Right kidney (tissue), 1 donor: ENCODE measurements around the gene LENEP.
A peak's percentile ranks its signal among the peaks of the same experiment; 100 is the strongest.
"Not testable (repeated sequence)": the region's sequence is repeated elsewhere in the genome, so short reads cannot be mapped to it uniquely, and the experiment has no call there.

ENCODE experiments used
- DNase-seq: peaks from one replicate; pipeline ENCODE4 v3.0.0-alpha.2; 2016

LENEP gene

GRCh38 chr1:154975409-154976059 lies 17.9 kb upstream of the LENEP start:
- DNase-seq, result peak; percentile 74

GRCh38 chr1:154977762-154978161 lies 15.6 kb upstream of the LENEP start:
- not testable (repeated sequence) for DNase-seq

GRCh38 chr1:154978360-154978759 lies 15.0 kb upstream of the LENEP start:
- DNase-seq, result no peak

GRCh38 chr1:154982341-154982740 lies 11.0 kb upstream of the LENEP start:
- no peak for DNase-seq

- DNase-seq, result peak; percentile 80
Measured at GRCh38 chr1:154982897-154983648, 10.3 kb upstream of the LENEP start, which contains the start of gene FLAD1. TSS of gene FLAD1 (plus strand) at chr1:154983344. CDS start at chr1:154983695, 351 bp downstream.

- no peak for DNase-seq
Measured at GRCh38 chr1:154983776-154984466, 9.5 kb upstream of the LENEP start.

GRCh38 chr1:154986736-154987135 lies 6.7 kb upstream of the LENEP start:
- not testable (repeated sequence) for DNase-seq

- no peak for DNase-seq
Measured at GRCh38 chr1:154987326-154987725, 6.1 kb upstream of the LENEP start.

- DNase-seq, result no peak
Measured at GRCh38 chr1:154988058-154988954, 5.1 kb upstream of the LENEP start.

GRCh38 chr1:154989195-154989860 lies 4.1 kb upstream of the LENEP start:
- no peak for DNase-seq

- DNase-seq, result no peak
Measured at GRCh38 chr1:154990276-154990675, 3.1 kb upstream of the LENEP start.

- no peak for DNase-seq
Measured at GRCh38 chr1:154992721-154993571, 440 bp upstream of the LENEP start.

- DNase-seq, result no peak
Measured at GRCh38 chr1:154994269-154994587, 842 bp downstream of the LENEP start.

- DNase-seq, result no peak
Measured at GRCh38 chr1:154994591-154994990, 1.2 kb downstream of the LENEP start.

GRCh38 chr1:154995301-154995983 lies 2.1 kb downstream of the LENEP start:
- DNase-seq, result not testable (repeated sequence)

- no peak for DNase-seq
Measured at GRCh38 chr1:154996966-154997701, 3.7 kb downstream of the LENEP start.

GRCh38 chr1:154998201-154998780 lies 4.9 kb downstream of the LENEP start:
- no peak for DNase-seq

GRCh38 chr1:154998818-154999570 lies 5.6 kb downstream of the LENEP start:
- DNase-seq, result peak; percentile 79
